ENCODE measurements around the gene USP31. TPM values are rescaled to one million over a fixed set of nuclear protein-coding genes. Genes with fewer than 3 reads are reported as not detected.

The USP31 gene
- total RNA-seq, 1 experiment from 2014 or later = 6.7 TPM

DNA sequence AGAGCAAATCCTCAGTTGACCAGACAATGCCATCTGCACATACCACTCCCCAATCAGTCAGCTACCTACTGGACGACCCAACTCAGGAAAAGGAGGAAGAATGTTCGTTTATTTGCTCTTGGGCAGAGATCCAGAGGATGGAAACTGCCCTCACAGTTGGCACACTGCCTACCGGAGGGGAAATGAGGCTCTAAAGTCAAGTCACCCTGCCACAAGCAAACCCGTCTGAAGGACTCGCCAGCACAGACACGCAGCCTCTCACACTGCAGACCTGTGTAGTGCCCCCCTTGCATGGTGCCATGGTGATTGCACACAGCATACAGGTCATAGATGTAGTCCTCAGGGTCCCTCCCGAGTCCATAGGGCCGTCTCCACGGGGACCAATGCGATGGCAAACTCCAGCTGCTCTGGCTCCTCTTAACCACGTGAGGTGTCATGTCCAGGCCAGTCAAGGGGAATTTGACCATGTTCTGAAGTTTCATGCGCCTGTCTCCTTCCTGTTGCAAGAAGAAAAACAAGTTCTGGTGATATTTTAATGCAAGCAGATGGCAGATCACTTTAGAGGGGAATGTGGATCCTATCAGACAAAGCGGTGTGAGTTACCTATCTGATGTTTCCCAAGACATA lies 69.5 kb downstream of the USP31 start:
- in situ Hi-C loops (cut with HindIII; ENCODE audit: low pct_unique_long_range_greater_than_20kb, low sequenced_read_pairs) = no loop called here
- DNase-seq (ENCODE audit: low read depth) = no peak

- in situ Hi-C loops (cut with HindIII; ENCODE audit: low pct_unique_long_range_greater_than_20kb, low sequenced_read_pairs) = no loop called here
- DNase-seq (ENCODE audit: low read depth) = no peak
These were observed 74.8 kb downstream of the USP31 start for GRCh38 chr16:23074423-23074822.

DNA sequence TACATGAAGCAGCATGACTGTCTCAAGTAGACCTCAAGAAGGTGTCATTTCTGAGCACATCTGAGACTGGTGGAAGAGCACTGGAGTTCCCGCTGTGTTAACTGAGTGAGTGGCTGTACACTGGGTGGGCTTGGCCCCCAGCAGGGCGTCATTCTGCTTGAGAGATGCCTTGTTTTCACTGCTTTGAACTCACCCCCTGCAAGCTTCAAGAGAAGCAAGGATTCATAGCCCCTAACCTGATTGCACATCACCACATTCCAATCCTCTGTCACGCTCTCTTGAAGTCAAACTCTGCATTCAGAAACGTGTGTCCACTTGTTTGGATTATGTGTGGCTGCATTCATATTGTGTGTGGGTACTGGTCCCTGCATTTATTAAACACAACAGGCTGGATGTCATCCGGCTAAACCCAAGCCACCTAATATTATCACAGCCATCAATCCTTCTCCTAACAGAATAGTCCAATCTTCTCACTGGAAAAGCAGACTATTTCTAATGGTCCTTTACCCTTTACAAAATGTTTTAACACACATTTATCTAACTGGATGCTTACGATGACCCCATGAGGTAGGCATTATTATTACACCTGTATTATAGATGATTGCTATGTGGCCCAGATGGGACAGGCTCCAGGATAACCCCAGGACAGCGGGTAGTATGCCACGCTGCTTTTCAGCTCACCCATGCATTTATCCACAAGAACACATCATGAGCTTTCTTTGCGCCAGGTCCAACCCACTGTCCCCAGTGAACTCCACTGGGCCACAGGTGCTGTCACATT lies 76.3 kb downstream of the USP31 start:
- DNase-seq (ENCODE audit: low read depth) = peak; percentile 31
- in situ Hi-C loops (cut with HindIII; ENCODE audit: low pct_unique_long_range_greater_than_20kb, low sequenced_read_pairs) = no loop called here

DNA sequence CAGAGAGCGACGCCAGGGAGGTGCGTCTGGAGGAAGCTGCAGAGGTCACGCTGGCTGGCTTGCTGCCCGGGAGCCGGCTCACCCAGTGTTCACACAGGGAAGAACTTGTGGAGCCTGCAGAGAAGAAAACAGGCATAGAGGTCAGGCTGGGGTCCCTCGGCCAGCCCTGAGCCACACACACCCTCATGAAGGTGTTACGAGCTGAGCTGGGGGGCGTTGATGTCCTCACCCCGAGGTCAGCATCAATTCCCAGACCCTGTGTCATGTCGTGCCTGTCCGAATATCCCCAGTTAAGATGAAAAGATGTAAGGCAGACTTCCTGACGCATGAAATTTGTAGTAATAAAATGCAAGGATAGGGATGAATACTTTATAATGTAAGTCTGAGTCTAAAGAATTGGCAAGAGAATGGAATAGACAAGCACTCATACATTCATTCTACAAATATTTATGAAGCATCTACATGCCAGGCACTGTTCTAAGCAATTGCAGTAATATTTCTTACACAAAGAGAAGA lies 77.1 kb downstream of the USP31 start:
- in situ Hi-C loops (cut with HindIII; ENCODE audit: low pct_unique_long_range_greater_than_20kb, low sequenced_read_pairs) = no loop called here

DNA sequence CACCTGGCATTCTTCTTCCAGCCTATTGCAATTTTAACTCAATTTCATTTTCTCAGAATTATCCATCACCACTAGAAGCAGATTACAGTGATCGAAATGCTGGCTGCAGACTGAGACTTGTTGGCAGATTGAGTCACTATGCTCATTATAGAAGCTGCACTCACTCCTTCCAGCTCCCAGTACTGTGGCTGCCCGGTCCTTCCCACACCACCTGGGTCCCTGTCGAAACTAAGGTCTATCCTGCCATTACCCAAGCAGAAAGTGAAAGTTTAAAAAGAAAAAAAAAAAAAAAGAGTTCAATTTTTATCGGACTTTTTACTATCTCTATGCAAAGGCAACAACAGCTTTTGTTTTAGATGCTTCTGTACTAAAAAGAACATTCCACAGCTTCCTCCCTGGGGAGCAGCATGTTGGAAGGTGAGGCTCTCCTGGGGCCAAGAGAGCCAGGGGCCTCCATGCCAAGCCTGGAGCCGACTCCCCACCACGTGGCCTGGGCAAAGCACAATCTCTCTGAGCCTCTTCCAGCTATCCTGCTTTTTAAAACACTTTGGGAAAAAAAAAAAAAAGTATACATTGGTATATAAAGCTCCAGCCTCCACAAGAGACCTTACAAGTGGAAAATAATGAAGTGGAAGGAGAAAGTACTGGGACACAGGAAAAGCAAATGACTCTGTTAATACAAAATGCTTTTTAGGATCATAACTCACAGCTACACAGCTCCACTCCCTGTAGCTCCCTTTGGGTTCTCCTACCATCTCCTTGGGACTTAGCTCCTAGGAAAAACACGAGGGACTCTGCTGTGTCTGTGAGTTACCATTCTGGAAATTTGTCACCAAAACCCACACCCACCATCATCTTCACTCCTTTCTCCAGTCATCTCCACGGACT lies 77.8 kb downstream of the USP31 start:
- no peak for DNase-seq (ENCODE audit: low read depth)
- in situ Hi-C loops (cut with HindIII; ENCODE audit: low pct_unique_long_range_greater_than_20kb, low sequenced_read_pairs) = no loop called here

More for the DNA sequence above, 77.1 kb downstream of the USP31 start:
- DNase-seq (ENCODE audit: low read depth) = peak; percentile 78

DNA sequence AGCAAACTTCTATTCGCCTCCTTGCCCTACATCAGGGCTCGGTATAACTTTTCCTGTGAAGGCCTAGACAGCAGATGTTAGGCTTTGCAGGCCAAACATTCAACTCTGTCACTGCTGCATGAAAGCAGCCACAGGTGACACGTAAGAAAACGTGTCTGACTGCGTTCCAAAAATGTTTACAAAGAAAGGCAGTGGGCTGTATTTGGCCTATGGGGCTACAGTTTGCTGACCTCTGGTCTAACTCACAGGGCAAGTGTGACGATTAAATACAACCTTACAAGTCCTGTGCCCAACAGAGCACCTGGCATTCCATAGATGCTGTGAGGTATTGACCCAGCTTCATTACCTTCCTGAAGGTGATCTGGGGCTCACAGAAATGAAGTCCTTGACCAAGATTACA lies 79.4 kb downstream of the USP31 start:
- in situ Hi-C loops (cut with HindIII; ENCODE audit: low pct_unique_long_range_greater_than_20kb, low sequenced_read_pairs) = no loop called here
- DNase-seq (ENCODE audit: low read depth) = no peak

DNA sequence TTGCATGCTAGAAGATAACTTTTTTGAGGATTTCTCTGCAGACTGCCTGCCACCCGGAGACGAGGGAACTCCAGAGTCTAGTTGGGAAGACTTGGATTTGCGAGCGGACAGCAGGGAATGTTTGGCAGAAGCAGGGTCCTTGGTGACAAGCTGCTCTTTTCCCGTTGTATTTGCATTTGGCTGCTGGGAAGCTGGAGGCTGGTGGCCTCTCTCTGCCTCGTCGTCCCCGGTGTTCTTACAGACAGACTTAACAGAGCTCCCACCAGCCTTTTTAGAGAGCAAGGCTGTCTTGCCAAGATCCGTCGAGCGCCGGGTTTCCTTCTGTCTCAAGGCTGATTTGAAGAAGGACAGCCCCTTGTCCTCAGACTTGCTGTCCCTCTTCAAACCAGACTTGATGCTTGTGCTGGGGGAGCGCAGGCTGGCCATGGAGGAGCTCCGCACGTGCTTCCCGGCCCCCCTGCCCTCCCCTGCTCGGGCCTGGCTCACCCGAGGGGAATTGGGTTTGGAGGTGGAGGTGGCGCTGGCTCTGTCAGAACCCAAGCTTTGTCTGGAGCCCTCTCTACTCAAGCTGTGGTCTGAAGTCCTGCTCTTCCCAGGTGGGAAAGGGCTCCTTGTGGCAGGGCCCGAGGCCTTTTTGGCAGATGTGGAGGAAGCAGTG lies 81.0 kb downstream of the USP31 start:
- DNase-seq (ENCODE audit: low read depth) = no peak
- in situ Hi-C loops (cut with HindIII; ENCODE audit: low pct_unique_long_range_greater_than_20kb, low sequenced_read_pairs) = no loop called here

GRCh38 chr16:23066676-23067075 lies 82.6 kb downstream of the USP31 start:
- in situ Hi-C loops (cut with HindIII; ENCODE audit: low pct_unique_long_range_greater_than_20kb, low sequenced_read_pairs) = no loop called here
- no peak for DNase-seq (ENCODE audit: low read depth)

GRCh38 chr16:23064639-23065038 lies 84.6 kb downstream of the USP31 start:
- no peak for DNase-seq (ENCODE audit: low read depth)
- in situ Hi-C loops (cut with HindIII; ENCODE audit: low pct_unique_long_range_greater_than_20kb, low sequenced_read_pairs) = no loop called here

DNA sequence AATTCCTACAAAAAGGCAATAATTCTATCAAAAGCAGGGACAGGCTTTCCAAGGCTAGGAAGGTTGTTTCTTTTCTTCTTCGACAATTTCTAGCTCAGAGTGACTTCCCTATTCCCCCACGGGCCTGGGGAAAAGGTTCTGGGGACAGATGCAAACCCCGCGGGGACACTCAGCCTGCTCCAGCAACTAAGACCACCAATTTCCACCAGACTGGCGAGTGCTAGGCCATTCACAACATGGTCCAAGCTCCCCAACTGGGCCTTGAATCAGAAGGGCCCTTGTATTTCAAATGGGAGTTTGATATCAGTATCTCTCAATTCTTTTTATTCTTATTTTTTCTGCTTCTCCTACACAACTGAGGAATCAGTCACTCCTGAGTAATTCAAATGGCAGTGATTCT lies 86.7 kb downstream of the USP31 start:
- in situ Hi-C loops (cut with HindIII; ENCODE audit: low pct_unique_long_range_greater_than_20kb, low sequenced_read_pairs) = no loop called here
- no peak for DNase-seq (ENCODE audit: low read depth)

GRCh38 chr16:23061669-23062068 lies 87.6 kb downstream of the USP31 start:
- no peak for DNase-seq (ENCODE audit: low read depth)
- in situ Hi-C loops (cut with HindIII; ENCODE audit: low pct_unique_long_range_greater_than_20kb, low sequenced_read_pairs) = no loop called here

DNA sequence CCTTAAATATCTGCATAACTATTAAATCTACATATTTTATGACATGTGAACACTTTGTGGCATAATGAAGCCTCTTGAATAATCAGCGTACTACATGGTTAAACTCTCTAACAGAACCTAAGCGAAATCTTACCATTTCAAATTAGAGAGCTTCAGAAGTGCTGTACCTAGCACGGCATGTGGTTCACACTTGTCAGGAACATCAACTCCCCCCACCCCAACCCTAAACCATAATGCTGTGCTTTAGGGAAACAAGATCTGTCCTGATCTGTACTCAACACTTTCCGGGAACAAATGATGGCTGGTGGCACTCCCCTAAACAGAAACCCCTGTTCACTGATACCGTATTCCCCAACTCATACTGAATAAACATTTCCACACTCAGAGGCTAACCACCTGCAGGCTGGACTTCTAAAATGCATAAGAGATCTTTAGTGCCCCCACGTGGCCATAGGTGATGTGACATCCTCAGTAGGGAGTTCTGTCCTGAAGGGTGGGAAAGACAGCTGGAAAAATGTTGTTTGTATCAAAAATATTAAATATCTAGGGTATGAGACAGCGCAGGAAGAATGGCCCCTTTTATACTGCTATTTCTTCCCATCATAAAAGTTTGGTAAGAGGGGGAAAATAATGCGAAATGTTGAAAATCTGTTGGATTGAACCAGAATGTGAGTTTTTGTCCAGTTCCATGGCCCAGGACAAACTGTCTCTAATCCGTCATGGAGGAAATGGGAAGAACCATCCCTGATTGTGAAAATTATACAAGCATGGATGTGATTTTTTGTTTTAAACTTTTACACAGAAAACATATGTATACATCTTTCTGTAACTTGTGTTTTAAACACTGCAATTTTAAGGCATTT lies 88.6 kb downstream of the USP31 start:
- peak; percentile 62 for DNase-seq (ENCODE audit: low read depth)
- in situ Hi-C loops (cut with HindIII; ENCODE audit: low pct_unique_long_range_greater_than_20kb, low sequenced_read_pairs) = no loop called here

DNA sequence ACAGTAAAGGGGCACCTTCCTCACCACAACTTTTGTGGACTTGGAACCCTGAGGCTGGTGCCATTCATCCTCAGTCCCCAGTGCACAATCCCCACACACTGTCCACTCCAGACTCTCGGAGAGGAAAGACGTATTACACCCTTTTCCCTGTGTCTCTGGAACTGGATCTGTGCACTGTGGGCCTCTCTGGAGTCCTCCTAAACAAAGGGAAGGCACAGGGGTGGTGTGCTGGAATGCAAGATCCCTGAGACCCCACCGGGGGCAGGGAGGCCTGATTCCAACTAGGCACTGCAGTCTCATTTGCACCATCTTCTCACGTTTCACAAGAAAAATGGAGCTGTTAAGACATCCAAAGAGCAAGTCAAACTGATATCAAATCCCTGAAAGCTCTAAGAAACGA lies 89.8 kb downstream of the USP31 start:
- no peak for DNase-seq (ENCODE audit: low read depth)
- in situ Hi-C loops (cut with HindIII; ENCODE audit: low pct_unique_long_range_greater_than_20kb, low sequenced_read_pairs) = no loop called here

DNA sequence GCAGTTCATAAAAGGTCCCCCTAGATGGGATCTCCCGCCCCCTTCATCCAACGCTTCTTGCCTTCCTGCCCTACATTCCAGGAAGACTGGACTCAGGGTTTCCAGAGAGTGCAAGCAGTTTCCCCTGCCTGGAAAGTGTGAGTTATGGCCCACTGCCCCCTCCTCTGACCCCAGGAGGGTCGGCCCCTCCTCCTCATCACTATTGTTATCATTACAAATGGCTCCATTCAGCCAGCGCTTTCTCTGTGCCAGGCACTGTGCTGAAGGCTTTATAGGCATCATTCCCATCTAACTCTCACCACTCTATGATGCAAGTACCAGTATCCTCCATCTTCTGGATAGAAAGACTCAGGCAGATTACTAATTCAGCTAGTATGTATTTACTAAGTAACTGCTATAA lies 90.7 kb downstream of the USP31 start:
- DNase-seq (ENCODE audit: low read depth) = no peak
- in situ Hi-C loops (cut with HindIII; ENCODE audit: low pct_unique_long_range_greater_than_20kb, low sequenced_read_pairs) = no loop called here

DNA sequence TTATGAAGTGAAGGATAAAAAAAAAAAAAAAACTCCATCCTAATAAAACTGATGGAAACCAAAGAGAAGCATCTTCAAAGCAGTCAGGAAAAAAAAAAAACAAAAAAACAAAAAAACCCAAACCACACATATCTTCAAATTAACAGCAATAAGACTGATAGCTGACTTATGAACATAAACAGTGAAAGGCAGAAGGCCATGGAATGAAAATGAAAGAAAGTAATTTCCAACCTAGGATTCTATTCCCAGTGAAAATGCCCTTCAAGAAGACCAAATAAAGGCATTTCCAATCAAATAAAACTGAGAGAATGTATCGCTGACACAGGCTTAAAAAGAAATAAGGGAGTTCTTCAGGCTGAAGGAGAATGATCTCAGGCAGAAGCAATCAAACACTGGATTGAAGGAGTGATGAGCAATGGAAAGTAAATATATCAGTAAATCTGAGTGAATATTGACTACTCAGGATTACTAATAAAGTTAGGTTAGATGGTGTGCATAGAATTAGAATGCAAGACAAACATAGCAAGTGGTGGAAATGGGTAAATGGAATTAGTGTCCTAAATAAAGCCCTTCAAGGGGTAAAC lies 92.1 kb downstream of the USP31 start:
- in situ Hi-C loops (cut with HindIII; ENCODE audit: low pct_unique_long_range_greater_than_20kb, low sequenced_read_pairs) = no loop called here
- DNase-seq (ENCODE audit: low read depth) = no peak

DNA sequence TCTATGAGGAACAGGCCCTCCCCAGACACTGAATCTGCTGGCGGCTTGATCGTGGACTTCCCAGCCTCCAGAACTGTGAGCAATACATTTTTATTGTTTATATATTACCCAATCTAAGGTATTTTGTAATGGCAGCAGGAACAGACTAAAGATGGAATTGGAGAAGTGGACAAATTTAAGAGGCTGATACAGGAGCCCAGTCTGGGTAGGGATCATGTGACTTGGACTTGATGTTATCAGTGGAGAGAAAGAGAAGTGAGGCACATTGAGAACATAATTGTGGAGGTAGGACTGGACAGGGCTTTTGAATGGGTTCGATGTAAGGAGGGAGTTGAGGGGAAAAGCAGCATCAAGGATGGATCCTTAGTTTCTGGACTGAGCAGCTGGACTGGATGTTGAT lies 93.8 kb downstream of the USP31 start:
- in situ Hi-C loops (cut with HindIII; ENCODE audit: low pct_unique_long_range_greater_than_20kb, low sequenced_read_pairs) = no loop called here

DNA sequence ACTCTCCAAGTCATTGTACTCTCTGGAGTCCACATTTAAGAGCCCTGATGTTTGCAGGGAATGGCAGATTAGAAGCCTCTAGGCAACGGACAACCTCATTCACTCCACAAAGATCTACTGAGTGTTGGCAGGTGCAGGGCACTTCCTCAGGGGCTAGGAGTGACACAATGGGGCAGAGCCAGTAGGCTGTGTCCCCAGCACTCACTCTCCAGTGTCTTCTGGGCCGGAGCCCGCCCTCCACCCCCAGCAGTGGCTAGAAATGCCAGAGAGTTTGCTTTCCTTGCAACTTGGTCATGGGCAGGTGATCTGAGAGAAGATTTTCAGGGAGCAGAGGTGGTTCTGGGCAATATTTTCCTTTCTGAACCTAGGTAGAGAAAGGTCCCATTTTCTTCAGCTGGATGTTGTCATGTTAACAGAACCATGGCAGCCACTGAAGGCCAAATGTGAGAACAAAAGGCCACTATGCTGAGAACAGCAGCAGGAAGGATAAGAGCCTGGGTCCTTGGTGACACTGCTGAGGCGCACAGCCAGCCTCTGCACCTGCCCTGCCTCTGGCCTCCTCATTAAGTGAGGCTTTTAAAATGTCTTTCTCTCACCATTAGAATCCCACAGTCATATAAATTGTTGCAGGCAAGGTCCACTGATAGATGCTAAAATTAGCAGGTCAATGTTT lies 96.2 kb downstream of the USP31 start:
- in situ Hi-C loops (cut with HindIII; ENCODE audit: low pct_unique_long_range_greater_than_20kb, low sequenced_read_pairs) = no loop called here
- DNase-seq (ENCODE audit: low read depth) = no peak

More for the DNA sequence above, 93.8 kb downstream of the USP31 start:
- no peak for DNase-seq (ENCODE audit: low read depth)
